Activated CD8-positive, alpha-beta memory T cell treated with anti-CD3 and anti-CD28 coated beads, Interleukin-2, amount 50 U/mL, for 48 hours (primary cell): ENCODE results near the gene NAT16.
"Not testable (repeated sequence)": the region's sequence is repeated elsewhere in the genome, so short reads cannot be mapped to it uniquely, and the experiment has no call there.

Experiments
- DNase-seq: peaks from one replicate; pipeline ENCODE4 v3.0.0-alpha.2; 2020

Gene NAT16

GRCh38 chr7:101180130-101180755, at the start of gene NAT16:
Gene NAT16, minus strand, starts transcription at chr7:101180293. Its CDS starts 5,486 bp downstream, at chr7:101174807.
- no peak for DNase-seq

DNA sequence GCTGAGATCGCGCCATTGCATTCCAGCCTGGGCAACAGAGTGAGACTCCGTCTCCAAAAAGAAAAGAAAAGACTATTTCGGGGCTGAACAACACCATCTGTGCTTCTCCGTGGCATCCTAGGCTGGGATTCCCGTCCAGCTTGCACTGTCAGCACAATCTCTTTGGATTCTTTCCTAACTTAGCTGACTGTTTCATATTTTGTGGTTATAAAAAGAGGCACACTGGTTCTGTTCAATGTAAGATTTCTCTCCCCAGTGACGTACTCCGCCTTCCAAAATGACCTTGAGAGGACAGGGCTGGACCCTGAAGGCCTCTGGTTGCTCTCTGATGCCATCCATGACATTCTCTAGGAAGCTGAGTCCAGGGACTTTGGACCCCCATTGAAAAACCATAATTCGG, 46.6 kb upstream of the NAT16 start:
- DNase-seq, result no peak

GRCh38 chr7:101225650-101226049, 45.6 kb upstream of the NAT16 start:
- DNase-seq, result no peak

DNA sequence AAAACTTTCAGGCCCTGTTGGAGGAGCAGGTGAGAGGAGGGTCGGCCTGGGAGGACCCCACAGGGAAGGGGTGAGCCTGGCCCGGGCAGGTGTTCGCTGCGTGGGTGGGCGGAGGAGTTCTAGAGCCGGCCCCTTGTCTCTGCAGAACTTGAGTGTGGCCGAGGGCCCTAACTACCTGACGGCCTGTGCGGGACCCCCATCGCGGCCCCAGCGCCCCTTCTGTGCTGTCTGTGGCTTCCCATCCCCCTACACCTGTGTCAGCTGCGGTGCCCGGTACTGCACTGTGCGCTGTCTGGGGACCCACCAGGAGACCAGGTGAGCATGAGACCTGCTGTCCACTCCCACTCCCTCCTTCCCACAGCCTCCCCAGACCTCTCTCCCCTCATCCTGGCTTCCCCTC, 43.4 kb upstream of the NAT16 start:
- no peak for DNase-seq

DNA sequence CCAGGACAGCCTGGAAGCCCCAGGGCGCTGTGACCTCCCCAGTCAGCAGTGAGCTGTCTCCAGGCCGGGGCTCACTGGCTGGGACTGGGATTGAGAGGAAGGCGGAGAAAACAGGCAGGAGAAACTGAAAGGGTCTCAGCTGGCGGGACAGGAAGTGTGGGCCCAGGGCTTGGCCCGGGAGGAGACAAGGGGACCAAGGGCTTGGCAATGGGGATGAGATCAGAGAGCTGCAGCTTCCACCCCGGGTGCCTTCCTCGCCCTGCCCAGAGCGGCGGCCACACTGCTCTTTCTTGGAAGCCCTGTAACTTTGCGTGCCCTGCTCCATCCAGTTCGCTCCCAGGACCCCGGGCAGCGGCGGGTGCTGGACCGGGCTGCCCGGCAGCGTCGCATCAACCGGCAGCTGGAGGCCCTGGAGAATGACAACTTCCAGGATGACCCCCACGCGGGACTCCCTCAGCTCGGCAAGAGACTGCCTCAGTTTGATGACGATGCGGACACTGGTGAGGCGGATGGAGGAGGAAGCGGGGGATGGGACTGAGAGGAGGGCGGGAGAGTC, 42.3 kb upstream of the NAT16 start:
- DNase-seq, result no peak

DNA sequence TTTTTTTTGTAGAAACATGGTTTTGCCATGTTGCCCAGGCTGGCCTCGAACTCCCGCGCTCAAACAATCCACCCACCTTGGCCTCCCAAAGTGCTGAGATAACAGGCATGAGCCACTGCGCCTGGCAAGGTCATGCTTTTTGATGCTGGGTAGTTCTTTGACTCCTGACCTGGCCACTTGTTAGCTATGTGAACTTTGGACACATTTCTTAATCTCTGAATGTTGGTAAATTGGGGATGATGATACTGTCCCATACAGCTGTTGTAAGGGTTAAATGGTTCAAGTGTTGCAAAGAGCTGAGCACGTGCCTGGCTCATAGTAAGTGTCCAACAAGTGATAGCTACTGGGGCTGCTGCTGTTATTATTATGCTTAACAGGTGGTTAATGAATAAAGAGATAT, 40.2 kb upstream of the NAT16 start:
- DNase-seq, result no peak

DNA sequence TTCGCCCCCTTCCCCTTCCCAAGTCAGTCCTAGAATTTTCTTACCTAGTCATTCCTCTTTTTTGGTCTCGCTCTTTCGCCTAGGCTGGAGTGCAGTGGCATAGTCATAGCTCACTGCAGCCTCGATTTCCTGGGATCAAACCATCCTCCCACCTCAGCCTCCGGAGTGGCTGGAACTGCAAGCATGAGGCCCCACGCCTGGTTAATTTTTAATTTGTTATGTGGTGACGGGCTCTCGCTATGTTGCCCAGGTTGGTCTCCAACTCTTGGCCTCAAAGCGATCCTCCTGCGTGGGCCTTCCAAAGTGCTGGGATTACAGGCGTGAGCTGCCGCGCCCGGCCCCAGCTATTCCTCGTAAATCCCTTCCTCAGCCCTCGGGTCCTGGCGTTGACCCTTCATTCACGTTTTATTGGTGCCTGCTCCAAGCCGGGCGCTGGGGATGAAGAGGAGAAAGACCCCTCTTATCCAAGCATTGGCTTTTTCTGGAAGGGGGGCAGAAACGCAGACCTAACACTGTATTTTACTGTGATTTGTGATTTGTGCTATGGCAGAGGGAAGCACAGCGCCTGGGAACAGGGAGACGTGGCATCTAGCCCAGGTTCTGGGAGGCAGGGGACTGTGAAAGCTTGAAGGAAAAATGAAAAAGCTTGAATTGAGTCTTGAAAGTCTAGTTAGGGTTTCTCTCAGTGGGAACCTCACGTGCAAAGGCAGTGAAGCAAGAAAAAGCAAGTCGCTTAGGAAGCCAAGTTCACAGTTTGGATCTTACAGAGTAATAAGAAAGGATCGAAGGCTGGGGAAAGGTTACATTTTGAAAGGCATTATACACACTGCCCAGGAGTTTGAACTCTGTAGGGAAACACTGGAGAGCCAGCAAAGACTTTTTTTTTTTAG, 38.4 kb upstream of the NAT16 start:
- no peak for DNase-seq

- peak; percentile 95 for DNase-seq
These were observed 37.5 kb upstream of the NAT16 start, which contains the start of the genes PLOD3 and ZNHIT1 for GRCh38 chr7:101217388-101218235. Gene PLOD3, minus strand, starts transcription at chr7:101217581. Its CDS starts 307 bp downstream, at chr7:101217274. Gene ZNHIT1, plus strand, starts transcription at chr7:101218165. Its CDS starts 31 bp downstream, at chr7:101218196.

GRCh38 chr7:101216860-101217387, 36.8 kb upstream of the NAT16 start:
- DNase-seq, result no peak

DNA sequence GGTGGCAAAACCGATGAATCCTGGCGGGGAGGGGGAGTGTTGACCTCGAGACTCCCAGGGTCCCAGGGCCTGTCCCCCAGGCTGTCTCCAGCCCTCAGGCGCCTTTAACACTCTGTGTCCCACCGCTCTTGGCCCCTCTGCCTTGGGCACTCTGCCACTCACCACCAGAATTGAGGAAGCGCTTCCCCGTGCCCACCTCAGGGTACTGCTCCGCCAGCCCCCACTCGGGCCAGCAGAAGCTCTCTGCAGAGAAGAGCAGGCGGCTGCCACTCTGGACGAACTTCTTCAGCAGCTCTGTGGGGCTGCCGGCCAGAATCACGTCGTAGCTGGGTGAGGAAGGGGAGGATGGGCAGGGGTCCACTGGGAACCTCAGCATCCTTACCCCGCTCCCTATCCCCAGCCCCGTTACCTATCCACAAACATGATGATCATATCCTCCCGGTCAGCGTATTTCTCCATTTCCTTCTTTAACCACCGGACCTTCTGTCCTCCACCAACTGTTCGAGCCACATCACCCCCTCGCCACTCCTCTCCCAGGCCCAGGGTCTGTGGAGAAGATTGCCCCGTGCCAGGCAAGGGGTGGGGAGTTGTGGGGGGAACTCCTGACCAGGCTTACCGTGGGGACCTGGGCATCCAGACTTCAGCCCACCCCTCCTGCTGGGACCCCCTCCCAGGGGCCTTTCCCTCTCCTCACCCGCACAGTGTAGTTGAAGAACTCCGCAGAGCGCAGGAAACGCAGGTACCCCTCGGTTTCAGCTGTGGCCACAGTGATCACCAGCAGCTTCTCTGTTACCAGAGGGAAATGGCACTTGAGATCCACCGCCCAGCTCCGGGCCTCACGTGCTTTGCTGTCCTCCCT, 36.1 kb upstream of the NAT16 start:
- no peak for DNase-seq

GRCh38 chr7:101212014-101212413, 31.9 kb upstream of the NAT16 start:
- DNase-seq, result no peak

- DNase-seq, result no peak
These were observed 31.4 kb upstream of the NAT16 start for GRCh38 chr7:101211501-101211900.

- no peak for DNase-seq
These were observed 30.1 kb upstream of the NAT16 start for GRCh38 chr7:101210143-101210542.

DNA sequence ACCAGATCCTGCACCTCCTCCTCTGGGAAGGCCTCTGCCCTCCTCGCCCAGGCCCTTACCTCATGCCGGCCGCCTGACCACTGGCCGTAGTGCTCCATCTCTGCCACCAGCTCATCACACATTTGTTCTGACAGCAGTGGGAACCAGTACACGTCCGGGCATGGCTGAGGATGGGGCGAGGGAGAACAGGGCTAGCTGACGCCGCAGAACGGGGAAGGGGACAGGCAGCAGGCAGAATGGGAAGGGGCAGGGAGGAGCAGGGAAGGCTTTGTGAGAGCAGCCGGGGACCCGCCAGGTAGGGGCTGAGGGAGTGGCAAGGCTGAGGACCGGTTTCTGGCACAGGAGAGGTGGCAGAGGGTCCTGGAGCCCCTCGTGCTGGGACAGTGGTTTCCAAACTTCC, 28.7 kb upstream of the NAT16 start:
- no peak for DNase-seq

GRCh38 chr7:101207459-101207858, 27.4 kb upstream of the NAT16 start:
- no peak for DNase-seq

- DNase-seq, result no peak
These were observed 26.6 kb upstream of the NAT16 start for GRCh38 chr7:101206665-101207042.

GRCh38 chr7:101205901-101206664, 26.0 kb upstream of the NAT16 start:
- no peak for DNase-seq

GRCh38 chr7:101203740-101204738, 23.9 kb upstream of the NAT16 start:
- DNase-seq, result not testable (repeated sequence)

GRCh38 chr7:101202603-101202918, 22.5 kb upstream of the NAT16 start:
- DNase-seq, result no peak
